SK-N-MC (cell line): ENCODE measurements around the gene NPAS2.
A peak's percentile ranks its signal among the peaks of the same experiment; 100 is the strongest.

Experiments
- DNase-seq: peaks from one replicate; pipeline ENCODE4 v3.0.0-alpha.2; 2011; ENCODE audit warnings: low read depth, low spot score
- H3K27ac ChIP-seq: fragments of 200-600 bp; sonication (generic); 2 replicates; pipeline ENCODE4 v1.5.1; 2016; ENCODE audit warnings: mixed run types
- H3K36me3 ChIP-seq: fragments of 200-600 bp; sonication (generic); 2 replicates; pipeline ENCODE4 v1.6.1; 2017; ENCODE audit warnings: antibody characterized with exemption, low read length, mixed read lengths; ENCODE audit not compliant: insufficient read depth
- H3K4me3 ChIP-seq: fragments of 200-600 bp; sonication (generic); 2 replicates; pipeline ENCODE4 v1.5.1; 2016
- H3K9ac ChIP-seq: fragments of 200-600 bp; sonication (generic); 2 replicates; pipeline ENCODE4 v1.8.0; 2017; ENCODE audit warnings: mixed run types, mixed read lengths; ENCODE audit not compliant: insufficient read length
- H3K9me3 ChIP-seq: fragments of 200-600 bp; sonication (generic); 2 replicates; pipeline ENCODE4 v1.6.1; 2017; ENCODE audit warnings: low read depth, mild to moderate bottlenecking, antibody characterized with exemption, low read length, moderate library complexity, mixed read lengths
- EZH2 ChIP-seq: fragments of 200-600 bp; sonication (generic); IDR thresholded peaks from one replicate; pipeline ENCODE4 v1.6.1; 2017; ENCODE audit warnings: antibody characterized with exemption
- FOXP2 ChIP-seq: optimal IDR thresholded peaks from 2 replicates; pipeline ENCODE3; 2011; ENCODE audit warnings: mild to moderate bottlenecking, moderate library complexity; ENCODE audit not compliant: insufficient read depth; ENCODE audit errors: extremely low read length, control extremely low read depth
- POLR2AphosphoS5 ChIP-seq: IDR thresholded peaks from 2 replicates; pipeline ENCODE4 v1.6.1; 2012; ENCODE audit warnings: mild to moderate bottlenecking, low read depth, low read length, borderline replicate concordance

The NPAS2 gene

DNA sequence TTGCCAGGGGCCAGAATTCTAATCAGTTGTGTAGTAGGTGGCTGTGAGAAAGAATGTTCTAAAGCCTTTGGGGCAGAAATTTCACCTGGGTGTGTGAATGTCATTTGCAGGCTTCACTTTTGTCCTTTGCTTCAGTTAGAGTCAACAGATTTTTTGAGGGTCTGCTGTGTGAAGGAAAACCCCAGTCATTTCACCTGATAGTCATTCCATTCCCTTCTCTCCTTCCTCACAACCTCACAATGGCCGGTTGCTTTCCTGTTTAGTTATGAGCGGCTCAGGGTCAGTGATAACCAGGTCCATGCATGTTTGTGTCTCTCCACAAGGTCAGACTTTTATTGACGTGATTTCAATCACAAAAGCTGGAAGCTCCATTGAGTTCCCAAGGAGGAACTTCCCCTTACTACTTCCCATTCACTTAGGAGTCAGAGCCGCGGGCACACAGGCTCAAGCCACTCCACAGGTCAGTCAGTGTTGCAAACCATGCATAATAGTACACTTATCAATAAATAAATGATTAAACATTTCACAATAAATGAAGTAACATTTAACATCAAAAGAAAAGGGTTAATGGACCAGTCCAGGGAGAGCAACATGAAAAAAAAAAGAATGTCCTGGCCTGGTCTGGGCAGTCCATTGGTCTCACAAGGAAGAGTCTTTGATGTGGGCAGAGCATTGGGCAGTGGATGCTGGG, 74.3 kb downstream of the NPAS2 start:
- TF ChIP-seq EZH2 (no peak), FOXP2 (no peak), POLR2AphosphoS5 (no peak)
- H3K9me3 ChIP-seq: no peaks in the 10 kb centered on the region
- H3K27ac ChIP-seq: no peak overlapping the region
- no peaks in the 10 kb centered on the region for H3K36me3 ChIP-seq
- H3K9ac ChIP-seq: no peak overlapping the region
- DNase-seq: no peak
- H3K4me3 ChIP-seq: no peak overlapping the region

- TF ChIP-seq FOXP2 (no peak), EZH2 (no peak), POLR2AphosphoS5 (no peak)
- no peak for DNase-seq
- Histone ChIP-seq H3K36me3 (no peaks in the 10 kb centered on the region), H3K27ac (no peak overlapping the region), H3K9ac (no peak overlapping the region), H3K9me3 (no peaks in the 10 kb centered on the region), H3K4me3 (no peak overlapping the region)
These were observed 74.8 kb downstream of the NPAS2 start for GRCh38 chr2:100894796-100895156.

- DNase-seq: no peak
- Histone ChIP-seq H3K9me3 (no peaks in the 10 kb centered on the region), H3K9ac (no peak overlapping the region), H3K36me3 (no peaks in the 10 kb centered on the region), H3K4me3 (no peak overlapping the region), H3K27ac (no peak overlapping the region)
- no peak for TF ChIP-seq EZH2
- no peak for TF ChIP-seq POLR2AphosphoS5
- TF ChIP-seq FOXP2: no peak
These were observed 75.5 kb downstream of the NPAS2 start for GRCh38 chr2:100895402-100895801.

- Histone ChIP-seq H3K4me3 (no peak overlapping the region), H3K9ac (no peak overlapping the region), H3K36me3 (no peaks in the 10 kb centered on the region), H3K27ac (no peak overlapping the region), H3K9me3 (no peaks in the 10 kb centered on the region)
- DNase-seq: no peak
- TF ChIP-seq POLR2AphosphoS5: no peak
- no peak for TF ChIP-seq EZH2
- no peak for TF ChIP-seq FOXP2
These were observed 76.2 kb downstream of the NPAS2 start for GRCh38 chr2:100895934-100896685.

DNA sequence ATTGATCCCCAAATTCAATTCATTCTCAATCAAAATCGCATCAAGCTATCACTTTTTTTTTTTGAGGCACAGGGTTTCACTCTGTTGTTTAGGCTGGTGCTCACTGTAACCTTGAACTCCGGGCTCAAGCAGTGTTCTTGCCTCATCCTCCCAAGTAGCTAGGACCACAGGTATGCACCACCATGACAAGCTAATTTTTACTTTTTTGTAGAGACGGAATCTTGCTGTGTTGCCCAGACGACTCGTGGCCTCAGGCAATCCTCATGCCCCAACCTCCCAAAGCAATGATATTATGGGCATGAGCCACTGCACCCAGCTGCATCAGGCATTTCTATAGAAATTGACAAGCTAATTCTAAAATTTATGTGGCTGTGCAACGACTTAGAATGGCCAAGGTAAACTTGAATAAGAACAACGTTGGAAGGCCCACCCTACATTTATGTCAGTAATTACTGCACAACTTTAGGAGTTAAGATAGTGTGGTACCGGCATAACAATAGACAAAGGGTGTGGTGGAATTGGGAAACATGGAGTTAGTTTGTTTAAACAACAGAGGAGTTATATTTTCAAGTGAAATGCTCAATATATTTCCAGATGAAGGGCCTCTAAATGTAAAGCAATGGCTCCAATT, 78.2 kb downstream of the NPAS2 start:
- Histone ChIP-seq H3K9me3 (no peaks in the 10 kb centered on the region), H3K9ac (no peak overlapping the region), H3K4me3 (no peak overlapping the region), H3K36me3 (no peaks in the 10 kb centered on the region), H3K27ac (no peak overlapping the region)
- no peak for DNase-seq
- TF ChIP-seq POLR2AphosphoS5 (no peak), EZH2 (no peak), FOXP2 (no peak)

GRCh38 chr2:100900156-100900795, 80.3 kb downstream of the NPAS2 start:
- H3K9me3 ChIP-seq: no peaks in the 10 kb centered on the region
- H3K4me3 ChIP-seq: no peak overlapping the region
- no peak for TF ChIP-seq POLR2AphosphoS5
- no peak for TF ChIP-seq FOXP2
- TF ChIP-seq EZH2: no peak
- no peak for DNase-seq
- no peaks in the 10 kb centered on the region for H3K36me3 ChIP-seq
- no peak overlapping the region for H3K9ac ChIP-seq
- H3K27ac ChIP-seq: no peak overlapping the region

DNA sequence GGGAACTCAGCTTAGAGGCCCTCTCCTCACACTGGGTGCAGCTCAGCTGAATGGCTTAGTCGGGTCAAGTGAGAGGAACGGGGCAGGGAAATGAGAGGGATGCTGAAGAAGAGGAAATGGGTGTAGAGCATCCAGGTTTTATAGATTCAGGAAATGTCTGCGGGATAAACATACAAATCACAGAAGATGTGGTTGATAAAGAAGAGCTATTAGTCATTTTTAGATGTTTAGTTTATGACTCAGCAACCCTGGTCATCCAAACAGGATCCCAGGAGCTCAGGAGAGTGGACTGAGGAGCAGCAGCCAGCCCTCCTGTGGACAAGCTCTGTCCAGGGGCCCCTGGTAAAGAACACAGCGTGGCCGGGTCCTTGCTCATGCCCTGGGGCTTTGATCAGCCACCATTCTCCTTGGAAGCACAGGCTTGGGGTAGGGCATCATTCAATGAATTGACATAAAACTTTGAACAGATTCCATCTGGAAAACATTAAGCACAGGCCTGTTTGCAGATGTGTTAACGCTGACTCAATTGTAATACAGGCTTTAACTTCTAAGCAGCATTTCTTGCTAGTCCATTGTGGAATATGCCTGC, 83.0 kb downstream of the NPAS2 start:
- Histone ChIP-seq H3K36me3 (no peaks in the 10 kb centered on the region), H3K4me3 (peak overlapping the region; percentile 55; the same call in 1 of the 2 replicates), H3K9ac (no peak overlapping the region), H3K9me3 (no peaks in the 10 kb centered on the region), H3K27ac (peak overlapping the region; percentile 47; the same call in 1 of the 2 replicates)
- peak; percentile 75 for DNase-seq
- peak; percentile 13 for TF ChIP-seq FOXP2
- TF ChIP-seq POLR2AphosphoS5: no peak; the same call in 1 of the 2 replicates
